SK-N-SH treated with all-trans-retinoic acid at 6 μM for 48 hours (cell line): ENCODE measurements around the gene TMEM89.

Source experiments
- ATAC-seq: fragments of 200-7000 bp; cut with Tn5 transposase; 3 replicates; pipeline ENCODE4 v1.9.1; 2020; ENCODE audit warnings: mild to moderate bottlenecking, moderate library complexity
- ARNTL ChIP-seq: fragments of 450-650 bp; formaldehyde crosslinking; IDR thresholded peaks from 2 replicates; pipeline ENCODE4 v1.5.0; 2020; ENCODE audit warnings: low read depth, mild to moderate bottlenecking, moderate library complexity, borderline replicate concordance
- BACH2 ChIP-seq: fragments of 250-450 bp; sonication (Bioruptor Pico); IDR thresholded peaks from 2 replicates; pipeline ENCODE4 v1.9.0; 2021; ENCODE audit warnings: mild to moderate bottlenecking, borderline replicate concordance
- CREB5 ChIP-seq: fragments of 250-450 bp; sonication (Bioruptor Pico); IDR thresholded peaks from 2 replicates; pipeline ENCODE4 v1.5.1; 2020; ENCODE audit warnings: low read depth, mild to moderate bottlenecking, moderate library complexity
- CSDC2 ChIP-seq: fragments of 250-450 bp; sonication (Bioruptor Pico); IDR thresholded peaks from 2 replicates; pipeline ENCODE4 v1.5.0; 2020; ENCODE audit warnings: mild to moderate bottlenecking, moderate library complexity
- CSRNP3 ChIP-seq: fragments of 250-450 bp; sonication (Bioruptor Pico); IDR thresholded peaks from 2 replicates; pipeline ENCODE4 v1.5.1; 2021; ENCODE audit warnings: mild to moderate bottlenecking, moderate library complexity
- ESRRG ChIP-seq: fragments of 250-450 bp; sonication (Bioruptor Pico); IDR thresholded peaks from 2 replicates; pipeline ENCODE4 v1.6.1; 2021; ENCODE audit warnings: mild to moderate bottlenecking
- GLIS3 ChIP-seq: fragments of 250-450 bp; sonication (Bioruptor Pico); IDR thresholded peaks from 2 replicates; pipeline ENCODE4 v1.5.0; 2020; ENCODE audit warnings: mild to moderate bottlenecking, moderate library complexity
- ISL1 ChIP-seq: fragments of 250-450 bp; sonication (Bioruptor Pico); IDR thresholded peaks from 2 replicates; pipeline ENCODE4 v2.1.2; 2022; ENCODE audit warnings: mild to moderate bottlenecking, moderate library complexity
- OSR1 ChIP-seq: fragments of 250-450 bp; sonication (Bioruptor Pico); IDR thresholded peaks from 2 replicates; pipeline ENCODE4 v1.8.0; 2022; ENCODE audit warnings: moderate library complexity, mild to moderate bottlenecking, inconsistent platforms
- PATZ1 ChIP-seq: fragments of 250-450 bp; sonication (Bioruptor Pico); IDR thresholded peaks from 2 replicates; pipeline ENCODE4 v1.8.0; 2020; ENCODE audit warnings: mild to moderate bottlenecking, moderate library complexity, borderline replicate concordance
- POU6F1 ChIP-seq: fragments of 250-450 bp; sonication (Bioruptor Pico); IDR thresholded peaks from 2 replicates; pipeline ENCODE4 v1.8.0; 2021; ENCODE audit warnings: low read depth, mild to moderate bottlenecking, moderate library complexity, borderline replicate concordance
- PPARA ChIP-seq: fragments of 250-450 bp; sonication (Bioruptor Pico); IDR thresholded peaks from 2 replicates; pipeline ENCODE4 v1.5.0; 2020; ENCODE audit warnings: mild to moderate bottlenecking, borderline replicate concordance
- RARB ChIP-seq: fragments of 250-450 bp; sonication (Bioruptor Pico); IDR thresholded peaks from 2 replicates; pipeline ENCODE4 v1.8.0; 2021; ENCODE audit warnings: mild to moderate bottlenecking, moderate library complexity
- SNAI2 ChIP-seq: fragments of 250-450 bp; sonication (Bioruptor Pico); IDR thresholded peaks from 2 replicates; pipeline ENCODE4 v1.5.0; 2020; ENCODE audit warnings: mild to moderate bottlenecking, moderate library complexity
- TCF4 ChIP-seq: fragments of 250-450 bp; sonication (Bioruptor Pico); IDR thresholded peaks from 2 replicates; pipeline ENCODE4 v1.8.0; 2021; ENCODE audit warnings: mild to moderate bottlenecking, moderate library complexity, borderline replicate concordance
- TOX ChIP-seq: fragments of 250-450 bp; sonication (Bioruptor Pico); IDR thresholded peaks from 2 replicates; pipeline ENCODE4 v1.8.0; 2021; ENCODE audit warnings: mild to moderate bottlenecking, moderate library complexity, borderline replicate concordance
- TSHZ2 ChIP-seq: fragments of 250-450 bp; sonication (Bioruptor Pico); IDR thresholded peaks from 2 replicates; pipeline ENCODE4 v1.5.0; 2020; ENCODE audit warnings: mild to moderate bottlenecking, moderate library complexity
- ZC3H10 ChIP-seq: fragments of 250-450 bp; sonication (Bioruptor Pico); IDR thresholded peaks from 2 replicates; pipeline ENCODE4 v1.5.1; 2021; ENCODE audit warnings: mild to moderate bottlenecking, moderate library complexity
- ZFP3 ChIP-seq: fragments of 250-450 bp; sonication (Bioruptor Pico); IDR thresholded peaks from 2 replicates; pipeline ENCODE4 v1.5.0; 2020; ENCODE audit warnings: mild to moderate bottlenecking, moderate library complexity
- ZFP30 ChIP-seq: fragments of 450-650 bp; formaldehyde crosslinking; IDR thresholded peaks from 2 replicates; pipeline ENCODE4 v1.5.0; 2022; ENCODE audit warnings: mild to moderate bottlenecking, moderate library complexity
- ZNF565 ChIP-seq: fragments of 450-650 bp; formaldehyde crosslinking; conservative IDR thresholded peaks from 2 replicates; pipeline ENCODE4 v1.5.0; 2020; ENCODE audit warnings: low read depth, mild to moderate bottlenecking, moderate library complexity
- ZNF70 ChIP-seq: fragments of 450-650 bp; formaldehyde crosslinking; IDR thresholded peaks from 2 replicates; pipeline ENCODE4 v1.5.0; 2020; ENCODE audit warnings: mild to moderate bottlenecking, moderate library complexity
- ZNF8 ChIP-seq: fragments of 450-650 bp; formaldehyde crosslinking; IDR thresholded peaks from 2 replicates; pipeline ENCODE4 v1.5.0; 2020; ENCODE audit warnings: mild to moderate bottlenecking, moderate library complexity

TMEM89 gene

GRCh38 chr3:48625600-48625999, 4.0 kb upstream of the TMEM89 start:
- TF ChIP-seq TCF4 (CRISPR knock-in tag) (no peak), RARB (no peak), ARNTL (no peak), ESRRG (CRISPR knock-in tag) (no peak), ZC3H10 (no peak), GLIS3 (CRISPR knock-in tag) (no peak), SNAI2 (no peak), ZNF8 (CRISPR knock-in tag) (no peak), ZNF565 (no peak), TOX (no peak)
- ATAC-seq, result no peak

- no peak for ATAC-seq
- no peak for TF ChIP-seq BACH2 (CRISPR knock-in tag)
- no peak for TF ChIP-seq TCF4 (CRISPR knock-in tag)
- no peak for TF ChIP-seq ZNF565
- no peak for TF ChIP-seq PATZ1 (CRISPR knock-in tag)
- no peak for TF ChIP-seq PPARA (CRISPR knock-in tag)
- TF ChIP-seq TSHZ2, result no peak
Observed at GRCh38 chr3:48624767-48625166, 3.2 kb upstream of the TMEM89 start.

- ATAC-seq, result no peak
- no peak for TF ChIP-seq ARNTL
- TF ChIP-seq ZNF8 (CRISPR knock-in tag), result no peak
- no peak for TF ChIP-seq PATZ1 (CRISPR knock-in tag)
- TF ChIP-seq ISL1 (CRISPR knock-in tag), result no peak
- no peak for TF ChIP-seq BACH2 (CRISPR knock-in tag)
- no peak for TF ChIP-seq OSR1 (CRISPR knock-in tag)
- no peak for TF ChIP-seq PPARA (CRISPR knock-in tag)
Observed at GRCh38 chr3:48623851-48624547, 2.4 kb upstream of the TMEM89 start.

- ATAC-seq, result no peak
- TF ChIP-seq OSR1 (CRISPR knock-in tag), result no peak
- no peak for TF ChIP-seq GLIS3 (CRISPR knock-in tag)
- TF ChIP-seq ZNF8 (CRISPR knock-in tag), result no peak
- TF ChIP-seq CSRNP3 (CRISPR knock-in tag), result no peak
- no peak for TF ChIP-seq PPARA (CRISPR knock-in tag)
- no peak for TF ChIP-seq ISL1 (CRISPR knock-in tag)
- no peak for TF ChIP-seq POU6F1 (CRISPR knock-in tag)
- TF ChIP-seq TOX, result no peak
- TF ChIP-seq RARB, result no peak
- TF ChIP-seq ZFP30 (CRISPR knock-in tag), result no peak
- no peak for TF ChIP-seq ZNF70
- TF ChIP-seq ZC3H10, result no peak
- TF ChIP-seq TCF4 (CRISPR knock-in tag), result no peak
- no peak for TF ChIP-seq ZFP3 (CRISPR knock-in tag)
- TF ChIP-seq ZNF565, result no peak
- TF ChIP-seq CSDC2 (CRISPR knock-in tag), result no peak
- no peak for TF ChIP-seq BACH2 (CRISPR knock-in tag)
- TF ChIP-seq ESRRG (CRISPR knock-in tag), result no peak
- no peak for TF ChIP-seq CREB5 (CRISPR knock-in tag)
Observed at GRCh38 chr3:48619541-48620524, 1.7 kb downstream of the TMEM89 start.
